ENCODE measurements around the gene MYH7B. TPM values are rescaled to one million over a fixed set of nuclear protein-coding genes. Genes with fewer than 3 reads are reported as not detected.

The MYH7B gene
- total and polyA plus RNA-seq, 3 experiments from 2014 or later: 0.16 to 0.48 (median 0.26) TPM

GRCh38 chr20:34948030-34948429, 7.6 kb upstream of the MYH7B start:
- H3K9me3 ChIP-seq (ENCODE audit: low read length): no peaks in the 10 kb centered on the region
- peaks cover 4% of the 10 kb centered on the region for H3K36me3 ChIP-seq (ENCODE audit: insufficient read depth, low read length)
- Mint-ChIP-seq H3K9me3 (no peaks in the 10 kb centered on the region), H3K27me3 (no peaks in the 10 kb centered on the region), H3K36me3 (peaks cover 0 to 53% (median 10%) of the 10 kb centered on the region in 3 donors), H3K4me1 (peaks cover 4 to 6% (median 6%) of the 10 kb centered on the region in 3 donors), H3K27ac (no peak overlapping the region), H3K4me3 (no peak overlapping the region)
- no peak overlapping the region for H3K4me3 ChIP-seq (ENCODE audit: low read length)
- no peak overlapping the region for H3K27ac ChIP-seq (ENCODE audit: low read depth, low read length)
- POLR2A ChIA-PET: no interaction called here
- DNase-seq: no peak
- CTCF ChIA-PET: interaction anchor here (2.0 kb wide), 1 partner anchor 76 kb away, joined by 4 read pairs; the partner anchor contains the start of gene GGT7
- no peaks in the 10 kb centered on the region for H3K27me3 ChIP-seq (ENCODE audit: insufficient read depth, low read length, poor library complexity, severe bottlenecking)
- no peaks in the 10 kb centered on the region for H3K4me1 ChIP-seq (ENCODE audit: insufficient read depth, low read length)

- Mint-ChIP-seq H3K36me3 (peaks cover 0 to 44% (median 9%) of the 10 kb centered on the region in 3 donors), H3K27ac (no peak overlapping the region), H3K27me3 (no peaks in the 10 kb centered on the region), H3K4me1 (peaks cover 6 to 11% (median 10%) of the 10 kb centered on the region in 3 donors), H3K4me3 (no peak overlapping the region), H3K9me3 (no peaks in the 10 kb centered on the region)
- H3K4me3 ChIP-seq (ENCODE audit: low read length): no peak overlapping the region
- H3K27me3 ChIP-seq (ENCODE audit: insufficient read depth, low read length, poor library complexity, severe bottlenecking): no peaks in the 10 kb centered on the region
- ChIA-PET CTCF (interaction anchor here (2.0 kb wide), 1 partner anchor 77 kb away, joined by 4 read pairs; the partner anchor contains the start of gene GGT7), POLR2A (no interaction called here)
- H3K27ac ChIP-seq (ENCODE audit: low read depth, low read length): no peak overlapping the region
- H3K9me3 ChIP-seq (ENCODE audit: low read length): no peaks in the 10 kb centered on the region
- H3K4me1 ChIP-seq (ENCODE audit: insufficient read depth, low read length): no peaks in the 10 kb centered on the region
- no peak for DNase-seq
- H3K36me3 ChIP-seq (ENCODE audit: insufficient read depth, low read length): peaks cover 4% of the 10 kb centered on the region
These were observed 6.5 kb upstream of the MYH7B start for GRCh38 chr20:34949120-34949519.

GRCh38 chr20:34951252-34951651, 4.4 kb upstream of the MYH7B start:
- Mint-ChIP-seq H3K27ac (no peak overlapping the region), H3K4me1 (peaks cover 22 to 30% (median 30%) of the 10 kb centered on the region in 3 donors), H3K27me3 (peaks cover 0 to 2% of the 10 kb centered on the region in 2 donors), H3K9me3 (no peaks in the 10 kb centered on the region), H3K4me3 (no peak overlapping the region), H3K36me3 (peaks cover 0 to 39% (median 5%) of the 10 kb centered on the region in 3 donors)
- H3K36me3 ChIP-seq (ENCODE audit: insufficient read depth, low read length): no peaks in the 10 kb centered on the region
- no peaks in the 10 kb centered on the region for H3K27me3 ChIP-seq (ENCODE audit: insufficient read depth, low read length, poor library complexity, severe bottlenecking)
- no peak overlapping the region for H3K27ac ChIP-seq (ENCODE audit: low read depth, low read length)
- peaks cover 10% of the 10 kb centered on the region for H3K4me1 ChIP-seq (ENCODE audit: insufficient read depth, low read length)
- DNase-seq: no peak
- no peak overlapping the region for H3K4me3 ChIP-seq (ENCODE audit: low read length)
- H3K9me3 ChIP-seq (ENCODE audit: low read length): no peaks in the 10 kb centered on the region
- POLR2A ChIA-PET: no interaction called here
- CTCF ChIA-PET: no interaction called here

- H3K36me3 ChIP-seq (ENCODE audit: insufficient read depth, low read length): no peaks in the 10 kb centered on the region
- H3K4me1 ChIP-seq (ENCODE audit: insufficient read depth, low read length): peaks cover 13% of the 10 kb centered on the region
- H3K4me3 Mint-ChIP-seq: no peak overlapping the region
- H3K9me3 ChIP-seq (ENCODE audit: low read length): no peaks in the 10 kb centered on the region
- H3K27ac Mint-ChIP-seq: no peak overlapping the region
- ChIA-PET POLR2A (no interaction called here), CTCF (no interaction called here)
- peaks cover 0 to 2% of the 10 kb centered on the region in 2 donors for H3K27me3 Mint-ChIP-seq
- H3K27me3 ChIP-seq (ENCODE audit: insufficient read depth, low read length, poor library complexity, severe bottlenecking): no peaks in the 10 kb centered on the region
- H3K27ac ChIP-seq (ENCODE audit: low read depth, low read length): no peak overlapping the region
- peaks cover 25 to 34% (median 34%) of the 10 kb centered on the region in 3 donors for H3K4me1 Mint-ChIP-seq
- no peaks in the 10 kb centered on the region for H3K9me3 Mint-ChIP-seq
- DNase-seq: no peak
- H3K4me3 ChIP-seq (ENCODE audit: low read length): no peak overlapping the region
- H3K36me3 Mint-ChIP-seq: peaks cover 0 to 35% (median 5%) of the 10 kb centered on the region in 3 donors
These were observed 4.0 kb upstream of the MYH7B start for GRCh38 chr20:34951652-34952051.

- Histone ChIP-seq H3K4me3 (ENCODE audit: low read length) (no peak overlapping the region), H3K27ac (ENCODE audit: low read depth, low read length) (no peak overlapping the region), H3K4me1 (ENCODE audit: insufficient read depth, low read length) (peaks cover 13% of the 10 kb centered on the region), H3K27me3 (ENCODE audit: insufficient read depth, low read length, poor library complexity, severe bottlenecking) (no peaks in the 10 kb centered on the region), H3K9me3 (ENCODE audit: low read length) (no peaks in the 10 kb centered on the region), H3K36me3 (ENCODE audit: insufficient read depth, low read length) (no peaks in the 10 kb centered on the region)
- peak overlapping the region in 1 of 8 donors; percentile 43 for H3K27ac Mint-ChIP-seq
- H3K4me3 Mint-ChIP-seq: peak overlapping the region in 1 of 7 donors; percentile 48
- no peaks in the 10 kb centered on the region for H3K9me3 Mint-ChIP-seq
- H3K4me1 Mint-ChIP-seq: peaks cover 25 to 34% (median 34%) of the 10 kb centered on the region in 3 donors
- ChIA-PET CTCF (no interaction called here), POLR2A (no interaction called here)
- peaks cover 0 to 2% of the 10 kb centered on the region in 2 donors for H3K27me3 Mint-ChIP-seq
- DNase-seq: no peak
- H3K36me3 Mint-ChIP-seq: peaks cover 0 to 31% (median 5%) of the 10 kb centered on the region in 3 donors
These were observed 3.0 kb upstream of the MYH7B start for GRCh38 chr20:34952671-34953070.

GRCh38 chr20:34953960-34954359, 1.7 kb upstream of the MYH7B start:
- POLR2A ChIA-PET: no interaction called here
- H3K4me1 Mint-ChIP-seq: peaks cover 25 to 34% (median 34%) of the 10 kb centered on the region in 3 donors
- H3K4me1 ChIP-seq (ENCODE audit: insufficient read depth, low read length): peaks cover 13% of the 10 kb centered on the region
- no peak for DNase-seq
- H3K27me3 Mint-ChIP-seq: peaks cover 0 to 2% of the 10 kb centered on the region in 2 donors
- peak overlapping the region in 5 of 8 donors; percentile 1 to 85 (median 47) for H3K27ac Mint-ChIP-seq
- H3K9me3 ChIP-seq (ENCODE audit: low read length): no peaks in the 10 kb centered on the region
- H3K27me3 ChIP-seq (ENCODE audit: insufficient read depth, low read length, poor library complexity, severe bottlenecking): no peaks in the 10 kb centered on the region
- no peak overlapping the region for H3K27ac ChIP-seq (ENCODE audit: low read depth, low read length)
- peaks cover 0 to 27% (median 1%) of the 10 kb centered on the region in 3 donors for H3K36me3 Mint-ChIP-seq
- peak overlapping the region in 5 of 7 donors; percentile 5 to 92 (median 38) for H3K4me3 Mint-ChIP-seq
- H3K9me3 Mint-ChIP-seq: no peaks in the 10 kb centered on the region
- CTCF ChIA-PET: no interaction called here
- no peak overlapping the region for H3K4me3 ChIP-seq (ENCODE audit: low read length)
- H3K36me3 ChIP-seq (ENCODE audit: insufficient read depth, low read length): no peaks in the 10 kb centered on the region

GRCh38 chr20:34954904-34955230, 801 bp upstream of the MYH7B start:
- Histone ChIP-seq H3K27ac (ENCODE audit: low read depth, low read length) (peak overlapping the region; percentile 71), H3K27me3 (ENCODE audit: insufficient read depth, low read length, poor library complexity, severe bottlenecking) (no peaks in the 10 kb centered on the region), H3K9me3 (ENCODE audit: low read length) (no peaks in the 10 kb centered on the region), H3K4me1 (ENCODE audit: insufficient read depth, low read length) (peaks cover 13% of the 10 kb centered on the region), H3K36me3 (ENCODE audit: insufficient read depth, low read length) (no peaks in the 10 kb centered on the region), H3K4me3 (ENCODE audit: low read length) (peak overlapping the region; percentile 66)
- peaks cover 25 to 34% (median 34%) of the 10 kb centered on the region in 3 donors for H3K4me1 Mint-ChIP-seq
- H3K27ac Mint-ChIP-seq: peak overlapping the region; percentile 85 to 97 (median 97)
- peak overlapping the region; percentile 92 to 98 (median 96) for H3K4me3 Mint-ChIP-seq
- ChIA-PET CTCF (interaction anchor here (1.5 kb wide), 1 partner anchor 12 kb away, joined by 3 read pairs; no protein-coding TSS in a partner anchor), POLR2A (interaction anchor here (1.5 kb wide), 1 partner anchor 81 kb away, joined by 4 read pairs; no protein-coding TSS in a partner anchor)
- no peak for DNase-seq
- H3K9me3 Mint-ChIP-seq: no peaks in the 10 kb centered on the region
- peaks cover 0 to 18% (median 0%) of the 10 kb centered on the region in 3 donors for H3K36me3 Mint-ChIP-seq
- H3K27me3 Mint-ChIP-seq: peaks cover 0 to 2% of the 10 kb centered on the region in 2 donors

- H3K4me1 ChIP-seq (ENCODE audit: insufficient read depth, low read length): peaks cover 13% of the 10 kb centered on the region
- H3K4me1 Mint-ChIP-seq: peaks cover 25 to 38% (median 34%) of the 10 kb centered on the region in 3 donors
- peak overlapping the region; percentile 71 for H3K27ac ChIP-seq (ENCODE audit: low read depth, low read length)
- no peaks in the 10 kb centered on the region for H3K36me3 ChIP-seq (ENCODE audit: insufficient read depth, low read length)
- peaks cover 0 to 11% (median 0%) of the 10 kb centered on the region in 3 donors for H3K36me3 Mint-ChIP-seq
- no peak for DNase-seq
- H3K9me3 Mint-ChIP-seq: no peaks in the 10 kb centered on the region
- peak overlapping the region; percentile 92 to 98 (median 96) for H3K4me3 Mint-ChIP-seq
- H3K4me3 ChIP-seq (ENCODE audit: low read length): peak overlapping the region; percentile 66
- peaks cover 0 to 6% of the 10 kb centered on the region in 2 donors for H3K27me3 Mint-ChIP-seq
- ChIA-PET POLR2A (interaction anchor here (1.2 to 1.5 kb wide), 2 partner anchors 82 to 83 kb away, joined by 4 read pairs; partner anchors contain the start of gene GGT7), CTCF (interaction anchor here (0.9 to 1.6 kb wide), 7 partner anchors 13 to 120 kb away, joined by 3 to 9 read pairs (median 3); no protein-coding TSS in a partner anchor)
- H3K9me3 ChIP-seq (ENCODE audit: low read length): no peaks in the 10 kb centered on the region
- H3K27me3 ChIP-seq (ENCODE audit: insufficient read depth, low read length, poor library complexity, severe bottlenecking): no peaks in the 10 kb centered on the region
- peak overlapping the region; percentile 85 to 97 (median 97) for H3K27ac Mint-ChIP-seq
These were observed 382 bp downstream of the MYH7B start for GRCh38 chr20:34956041-34956458.
